Measurements from ENCODE around the gene TLCD1. TPM values are rescaled to one million over a fixed set of nuclear protein-coding genes. Genes with fewer than 3 reads are reported as not detected.

The TLCD1 gene
- total RNA-seq, 1 experiment from 2014 or later, result 44.9 TPM

DNA sequence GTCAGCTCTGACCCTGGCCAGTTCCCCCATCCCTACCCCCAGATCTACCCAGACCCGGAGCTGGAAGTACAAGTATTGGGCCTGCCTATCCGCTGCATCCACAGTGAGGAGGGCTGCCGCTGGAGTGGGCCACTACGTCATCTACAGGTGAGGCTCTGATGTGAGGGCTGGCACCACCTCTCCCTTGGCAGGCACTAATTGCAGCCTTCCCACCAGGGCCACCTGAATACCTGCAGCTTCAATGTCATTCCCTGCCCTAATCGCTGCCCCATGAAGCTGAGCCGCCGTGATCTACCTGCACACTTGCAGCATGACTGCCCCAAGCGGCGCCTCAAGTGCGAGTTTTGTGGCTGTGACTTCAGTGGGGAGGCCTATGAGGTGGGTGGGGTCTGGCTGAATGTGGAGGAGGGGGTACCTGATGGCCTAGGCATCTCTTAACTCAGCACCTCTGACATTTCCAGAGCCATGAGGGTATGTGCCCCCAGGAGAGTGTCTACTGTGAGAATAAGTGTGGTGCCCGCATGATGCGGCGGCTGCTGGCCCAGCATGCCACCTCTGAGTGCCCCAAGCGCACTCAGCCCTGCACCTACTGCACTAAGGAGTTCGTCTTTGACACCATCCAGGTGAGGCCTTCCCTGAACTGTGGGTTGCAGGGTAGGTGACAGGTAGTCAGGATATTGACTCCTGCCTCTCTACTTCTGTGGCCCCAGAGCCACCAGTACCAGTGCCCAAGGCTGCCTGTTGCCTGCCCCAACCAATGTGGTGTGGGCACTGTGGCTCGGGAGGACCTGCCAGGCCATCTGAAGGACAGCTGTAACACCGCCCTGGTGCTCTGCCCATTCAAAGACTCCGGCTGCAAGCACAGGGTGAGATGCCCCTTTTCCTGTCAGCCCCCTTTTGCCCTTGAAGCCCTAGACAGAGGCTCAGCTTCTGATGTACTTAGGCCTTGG is 22.0 kb upstream of the TLCD1 start:
- intact Hi-C loops (cut with micrococcal nuclease; ENCODE audit: unreplicated experiment), result no loop called here

DNA sequence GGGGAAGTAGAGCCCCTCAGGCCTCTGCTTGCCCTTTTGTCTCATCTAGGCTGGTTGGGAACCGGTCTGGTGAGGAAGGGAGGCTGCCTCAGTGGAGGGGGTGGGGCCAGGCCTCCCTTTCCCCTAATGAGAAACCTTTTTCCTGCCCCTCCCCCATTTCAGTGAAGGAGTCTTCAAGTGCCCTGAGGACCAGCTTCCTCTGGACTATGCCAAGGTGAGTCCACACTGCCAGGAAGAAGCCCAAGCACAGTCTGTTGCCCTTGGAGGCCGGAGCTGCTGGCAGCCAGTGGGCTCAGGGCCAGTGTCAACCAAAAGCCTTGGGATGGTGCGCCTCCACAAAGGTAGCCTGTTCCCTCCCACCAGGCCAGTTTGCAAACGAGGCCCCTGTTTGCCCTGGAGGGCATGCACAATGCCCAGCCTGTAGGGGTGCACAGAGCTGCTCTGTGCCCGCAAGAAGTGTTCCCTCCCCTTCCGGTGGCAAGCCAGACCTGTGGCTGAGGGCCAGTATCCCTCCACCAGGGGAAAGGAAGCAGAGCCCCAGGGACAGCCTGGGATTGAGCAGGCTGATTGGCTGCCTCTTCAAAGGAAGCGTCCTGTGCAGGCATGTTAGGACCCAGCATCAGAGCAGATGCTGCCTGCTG is 21.1 kb upstream of the TLCD1 start:
- Mint-ChIP-seq H3K36me3 (ENCODE audit: insufficient read depth, unreplicated experiment) (peaks cover 98% of the 10 kb centered on the region), H3K9me3 (ENCODE audit: low read depth, unreplicated experiment) (no peaks in the 10 kb centered on the region), H3K27ac (ENCODE audit: unreplicated experiment) (peak overlapping the region; percentile 91), H3K4me3 (ENCODE audit: low read depth, unreplicated experiment) (peak overlapping the region; percentile 81), H3K4me1 (ENCODE audit: low read depth, unreplicated experiment) (peaks cover 43% of the 10 kb centered on the region), H3K27me3 (ENCODE audit: unreplicated experiment) (no peaks in the 10 kb centered on the region)
- BruUV-seq (replicated peaks), result no TSS peak
- TF ChIP-seq, protein P1, sequence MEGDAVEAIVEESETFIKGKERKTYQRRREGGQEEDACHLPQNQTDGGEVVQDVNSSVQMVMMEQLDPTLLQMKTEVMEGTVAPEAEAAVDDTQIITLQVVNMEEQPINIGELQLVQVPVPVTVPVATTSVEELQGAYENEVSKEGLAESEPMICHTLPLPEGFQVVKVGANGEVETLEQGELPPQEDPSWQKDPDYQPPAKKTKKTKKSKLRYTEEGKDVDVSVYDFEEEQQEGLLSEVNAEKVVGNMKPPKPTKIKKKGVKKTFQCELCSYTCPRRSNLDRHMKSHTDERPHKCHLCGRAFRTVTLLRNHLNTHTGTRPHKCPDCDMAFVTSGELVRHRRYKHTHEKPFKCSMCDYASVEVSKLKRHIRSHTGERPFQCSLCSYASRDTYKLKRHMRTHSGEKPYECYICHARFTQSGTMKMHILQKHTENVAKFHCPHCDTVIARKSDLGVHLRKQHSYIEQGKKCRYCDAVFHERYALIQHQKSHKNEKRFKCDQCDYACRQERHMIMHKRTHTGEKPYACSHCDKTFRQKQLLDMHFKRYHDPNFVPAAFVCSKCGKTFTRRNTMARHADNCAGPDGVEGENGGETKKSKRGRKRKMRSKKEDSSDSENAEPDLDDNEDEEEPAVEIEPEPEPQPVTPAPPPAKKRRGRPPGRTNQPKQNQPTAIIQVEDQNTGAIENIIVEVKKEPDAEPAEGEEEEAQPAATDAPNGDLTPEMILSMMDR (IDR thresholded peaks at IDR 0.05; ENCODE audit: unreplicated experiment), result no peak
- CTCF ChIA-PET, result interaction anchor here (0.6 to 9.1 kb wide), 8 partner anchors 12 to 370 kb away, joined by 3 to 228 read pairs (median 4); partner anchors contain the start of genes NEK8, PHF12 and TLCD1
- intact Hi-C loops (cut with micrococcal nuclease; ENCODE audit: unreplicated experiment), result no loop called here
- peak; percentile 85 for DNase-seq

More for the DNA sequence above, 22.0 kb upstream of the TLCD1 start:
- no peak for DNase-seq
- CTCF ChIA-PET, result interaction anchor here (1.1 to 9.1 kb wide), 3 partner anchors 16 to 204 kb away, joined by 3 to 228 read pairs (median 3); partner anchors contain the start of genes NEK8, PHF12 and TLCD1
- no peaks in the 10 kb centered on the region for H3K27me3 Mint-ChIP-seq (ENCODE audit: unreplicated experiment)
- TF ChIP-seq, protein P1 (IDR thresholded peaks at IDR 0.05; ENCODE audit: unreplicated experiment), result no peak
- no TSS peak for BruUV-seq (replicated peaks)
- H3K9me3 Mint-ChIP-seq (ENCODE audit: low read depth, unreplicated experiment), result no peaks in the 10 kb centered on the region
- H3K36me3 Mint-ChIP-seq (ENCODE audit: insufficient read depth, unreplicated experiment), result peaks cover 97% of the 10 kb centered on the region
- peaks cover 34% of the 10 kb centered on the region for H3K4me1 Mint-ChIP-seq (ENCODE audit: low read depth, unreplicated experiment)
- peak overlapping the region; percentile 91 for H3K27ac Mint-ChIP-seq (ENCODE audit: unreplicated experiment)
- H3K4me3 Mint-ChIP-seq (ENCODE audit: low read depth, unreplicated experiment), result peak overlapping the region; percentile 81

DNA sequence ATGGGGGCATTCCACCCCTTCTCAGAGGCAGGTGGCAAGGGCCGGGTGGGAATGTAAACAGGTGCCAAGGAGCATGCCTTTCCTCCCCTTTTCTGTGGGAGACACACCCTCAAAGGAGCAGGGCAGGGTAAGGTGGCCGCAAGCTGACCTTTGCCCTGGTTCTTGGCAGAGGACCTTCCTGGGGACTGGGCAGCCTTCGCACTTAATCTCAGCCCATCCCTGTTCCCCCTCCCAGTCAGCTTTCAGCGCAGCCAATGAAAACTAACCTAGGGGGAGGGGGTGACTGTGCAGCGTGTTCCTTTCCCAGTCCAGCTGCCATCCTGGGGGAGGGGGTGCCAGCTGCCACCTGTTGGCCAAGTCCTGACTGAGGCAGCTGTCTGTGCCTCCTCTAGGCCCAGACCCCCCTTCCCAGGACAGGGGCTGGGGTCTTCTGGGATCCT is 20.6 kb upstream of the TLCD1 start:
- H3K27ac Mint-ChIP-seq (ENCODE audit: unreplicated experiment), result peak overlapping the region; percentile 91
- H3K4me3 Mint-ChIP-seq (ENCODE audit: low read depth, unreplicated experiment), result peak overlapping the region; percentile 81
- intact Hi-C loops (cut with micrococcal nuclease; ENCODE audit: unreplicated experiment), result no loop called here
- DNase-seq, result peak; percentile 92
- TF ChIP-seq, protein P1 (IDR thresholded peaks at IDR 0.05; ENCODE audit: unreplicated experiment), result no peak
- H3K27me3 Mint-ChIP-seq (ENCODE audit: unreplicated experiment), result no peaks in the 10 kb centered on the region
- CTCF ChIA-PET, result interaction anchor here (0.6 to 9.1 kb wide), 8 partner anchors 11 to 371 kb away, joined by 3 to 228 read pairs (median 4); partner anchors contain the start of genes NEK8, PHF12 and TLCD1
- peaks cover 46% of the 10 kb centered on the region for H3K4me1 Mint-ChIP-seq (ENCODE audit: low read depth, unreplicated experiment)
- no peaks in the 10 kb centered on the region for H3K9me3 Mint-ChIP-seq (ENCODE audit: low read depth, unreplicated experiment)
- BruUV-seq (replicated peaks), result no TSS peak
- peaks cover 98% of the 10 kb centered on the region for H3K36me3 Mint-ChIP-seq (ENCODE audit: insufficient read depth, unreplicated experiment)

DNA sequence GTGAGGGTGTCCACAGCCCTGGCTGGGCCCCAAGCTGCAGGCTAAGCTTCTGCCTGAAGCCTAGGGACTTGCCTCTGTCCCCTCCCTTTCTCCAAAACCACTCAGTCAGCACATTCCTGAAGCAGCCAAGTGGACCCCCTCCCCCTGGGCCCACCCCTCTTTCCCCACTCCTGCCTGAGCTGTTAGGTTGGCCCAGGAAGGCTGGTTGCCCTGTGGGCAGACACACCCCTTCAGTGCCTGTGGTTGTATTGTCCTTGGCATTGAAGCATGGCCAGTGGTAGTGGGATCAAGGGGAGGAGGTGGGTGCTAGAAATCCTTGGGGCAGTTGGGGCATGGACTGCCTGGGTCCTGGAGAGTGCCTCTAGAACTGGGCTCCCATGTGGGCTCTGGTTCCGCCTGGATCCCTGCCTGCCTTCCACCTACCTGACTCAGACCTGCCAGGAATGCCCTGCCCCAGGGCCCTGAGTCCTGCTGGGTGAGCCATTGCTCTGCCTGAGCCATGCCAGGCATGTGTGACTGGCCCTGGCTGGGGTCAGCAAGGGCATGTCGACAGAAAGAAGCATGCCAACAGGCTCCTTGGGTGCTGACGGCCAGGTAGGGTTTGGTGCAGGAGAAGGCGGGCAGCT is 19.9 kb upstream of the TLCD1 start:
- peak overlapping the region; percentile 81 for H3K4me3 Mint-ChIP-seq (ENCODE audit: low read depth, unreplicated experiment)
- H3K27me3 Mint-ChIP-seq (ENCODE audit: unreplicated experiment), result no peaks in the 10 kb centered on the region
- TF ChIP-seq, protein P1 (IDR thresholded peaks at IDR 0.05; ENCODE audit: unreplicated experiment), result no peak
- CTCF ChIA-PET, result interaction anchor here (0.8 to 9.1 kb wide), 8 partner anchors 10 to 371 kb away, joined by 3 to 228 read pairs (median 3); partner anchors contain the start of genes NEK8, RPL23A and TLCD1
- H3K9me3 Mint-ChIP-seq (ENCODE audit: low read depth, unreplicated experiment), result no peaks in the 10 kb centered on the region
- peaks cover 93% of the 10 kb centered on the region for H3K36me3 Mint-ChIP-seq (ENCODE audit: insufficient read depth, unreplicated experiment)
- intact Hi-C loops (cut with micrococcal nuclease; ENCODE audit: unreplicated experiment), result no loop called here
- H3K27ac Mint-ChIP-seq (ENCODE audit: unreplicated experiment), result peak overlapping the region; percentile 91
- peaks cover 46% of the 10 kb centered on the region for H3K4me1 Mint-ChIP-seq (ENCODE audit: low read depth, unreplicated experiment)
- DNase-seq, result peak; percentile 69
- no TSS peak for BruUV-seq (replicated peaks)

Measured in Calu3 (cell line).